Panc1 (cell line): ENCODE data around the gene ZFAND2A.

Experiments used
- POLR2AphosphoS5 ChIP-seq: IDR thresholded peaks from 2 replicates; pipeline ENCODE4 v1.6.1; 2012; ENCODE audit warnings: mild to moderate bottlenecking, low read depth, low read length, moderate library complexity
- TF ChIP-seq, protein P1 (sequence below): fragments of 450-650 bp; IDR thresholded peaks from 2 replicates; pipeline ENCODE4 v1.5.1; 2017; ENCODE audit warnings: mild to moderate bottlenecking
- TF ChIP-seq, protein P2 (sequence below), 2 experiments: IDR thresholded peaks; 2 replicates each; pipeline ENCODE4 v1.6.1; 2011 to 2012; ENCODE audit warnings: low read depth in 2 of 2, control low read depth in 1 of 2, low read length in 1 of 2, mild to moderate bottlenecking in 1 of 2, moderate library complexity in 1 of 2; ENCODE audit not compliant: insufficient read depth in 1 of 2

DNA sequence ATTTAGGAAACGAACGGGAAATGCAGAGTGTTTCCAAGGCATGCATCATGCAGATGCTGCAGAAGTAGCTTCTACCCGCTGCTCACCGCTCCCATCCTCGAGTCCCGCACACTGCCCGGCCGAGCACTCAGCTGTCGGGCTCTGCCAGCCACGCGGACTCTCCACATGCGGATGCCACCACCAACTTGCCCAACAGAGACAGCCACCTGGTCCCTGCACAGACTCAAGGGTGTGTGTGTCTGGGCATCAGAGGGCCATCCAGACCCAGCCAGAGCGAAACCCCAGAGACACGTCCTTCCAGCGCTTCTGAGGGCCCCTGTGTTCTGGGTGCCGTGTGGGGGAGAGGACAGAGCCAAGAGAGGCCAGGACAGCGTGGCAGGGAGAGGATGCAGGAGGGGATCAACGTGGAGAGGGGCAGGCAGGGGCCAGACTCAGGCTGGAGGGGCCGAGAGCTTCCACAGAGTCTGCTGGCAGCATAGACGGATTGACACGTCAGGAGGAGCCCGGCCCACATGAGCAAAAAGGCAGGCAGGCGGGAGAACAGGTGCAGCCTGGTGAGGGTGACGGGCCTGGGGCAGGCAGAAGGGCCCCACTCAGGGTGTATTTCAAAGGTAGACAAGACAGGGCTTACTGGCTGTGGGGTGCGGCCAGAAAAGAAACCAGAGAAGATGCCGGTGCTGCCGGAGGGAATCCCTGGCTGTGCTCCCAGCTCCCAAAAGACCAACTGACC is 53.8 kb downstream of the ZFAND2A start:
- no peak for TF ChIP-seq POLR2AphosphoS5
- TF ChIP-seq, protein P1, sequence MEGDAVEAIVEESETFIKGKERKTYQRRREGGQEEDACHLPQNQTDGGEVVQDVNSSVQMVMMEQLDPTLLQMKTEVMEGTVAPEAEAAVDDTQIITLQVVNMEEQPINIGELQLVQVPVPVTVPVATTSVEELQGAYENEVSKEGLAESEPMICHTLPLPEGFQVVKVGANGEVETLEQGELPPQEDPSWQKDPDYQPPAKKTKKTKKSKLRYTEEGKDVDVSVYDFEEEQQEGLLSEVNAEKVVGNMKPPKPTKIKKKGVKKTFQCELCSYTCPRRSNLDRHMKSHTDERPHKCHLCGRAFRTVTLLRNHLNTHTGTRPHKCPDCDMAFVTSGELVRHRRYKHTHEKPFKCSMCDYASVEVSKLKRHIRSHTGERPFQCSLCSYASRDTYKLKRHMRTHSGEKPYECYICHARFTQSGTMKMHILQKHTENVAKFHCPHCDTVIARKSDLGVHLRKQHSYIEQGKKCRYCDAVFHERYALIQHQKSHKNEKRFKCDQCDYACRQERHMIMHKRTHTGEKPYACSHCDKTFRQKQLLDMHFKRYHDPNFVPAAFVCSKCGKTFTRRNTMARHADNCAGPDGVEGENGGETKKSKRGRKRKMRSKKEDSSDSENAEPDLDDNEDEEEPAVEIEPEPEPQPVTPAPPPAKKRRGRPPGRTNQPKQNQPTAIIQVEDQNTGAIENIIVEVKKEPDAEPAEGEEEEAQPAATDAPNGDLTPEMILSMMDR, result no peak
- TF ChIP-seq, protein P2, sequence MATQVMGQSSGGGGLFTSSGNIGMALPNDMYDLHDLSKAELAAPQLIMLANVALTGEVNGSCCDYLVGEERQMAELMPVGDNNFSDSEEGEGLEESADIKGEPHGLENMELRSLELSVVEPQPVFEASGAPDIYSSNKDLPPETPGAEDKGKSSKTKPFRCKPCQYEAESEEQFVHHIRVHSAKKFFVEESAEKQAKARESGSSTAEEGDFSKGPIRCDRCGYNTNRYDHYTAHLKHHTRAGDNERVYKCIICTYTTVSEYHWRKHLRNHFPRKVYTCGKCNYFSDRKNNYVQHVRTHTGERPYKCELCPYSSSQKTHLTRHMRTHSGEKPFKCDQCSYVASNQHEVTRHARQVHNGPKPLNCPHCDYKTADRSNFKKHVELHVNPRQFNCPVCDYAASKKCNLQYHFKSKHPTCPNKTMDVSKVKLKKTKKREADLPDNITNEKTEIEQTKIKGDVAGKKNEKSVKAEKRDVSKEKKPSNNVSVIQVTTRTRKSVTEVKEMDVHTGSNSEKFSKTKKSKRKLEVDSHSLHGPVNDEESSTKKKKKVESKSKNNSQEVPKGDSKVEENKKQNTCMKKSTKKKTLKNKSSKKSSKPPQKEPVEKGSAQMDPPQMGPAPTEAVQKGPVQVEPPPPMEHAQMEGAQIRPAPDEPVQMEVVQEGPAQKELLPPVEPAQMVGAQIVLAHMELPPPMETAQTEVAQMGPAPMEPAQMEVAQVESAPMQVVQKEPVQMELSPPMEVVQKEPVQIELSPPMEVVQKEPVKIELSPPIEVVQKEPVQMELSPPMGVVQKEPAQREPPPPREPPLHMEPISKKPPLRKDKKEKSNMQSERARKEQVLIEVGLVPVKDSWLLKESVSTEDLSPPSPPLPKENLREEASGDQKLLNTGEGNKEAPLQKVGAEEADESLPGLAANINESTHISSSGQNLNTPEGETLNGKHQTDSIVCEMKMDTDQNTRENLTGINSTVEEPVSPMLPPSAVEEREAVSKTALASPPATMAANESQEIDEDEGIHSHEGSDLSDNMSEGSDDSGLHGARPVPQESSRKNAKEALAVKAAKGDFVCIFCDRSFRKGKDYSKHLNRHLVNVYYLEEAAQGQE (IDR thresholded peaks at IDR 0.05; ENCODE audit: insufficient read depth in 1 of 2, low read depth in 2 of 2, low read length in 1 of 2), result no peak
